VCaP (cell line): ENCODE measurements around the gene KHDC1.

ENCODE experiments used
- H3K27ac ChIP-seq: fragments of 450-650 bp; 2 replicates; pipeline ENCODE4 v1.5.1; 2017
- TF ChIP-seq, protein P1 (sequence below): fragments of 450-650 bp; conservative IDR thresholded peaks from 2 replicates; pipeline ENCODE4 v1.5.1; 2017; ENCODE audit warnings: mild to moderate bottlenecking, moderate library complexity

The KHDC1 gene

DNA sequence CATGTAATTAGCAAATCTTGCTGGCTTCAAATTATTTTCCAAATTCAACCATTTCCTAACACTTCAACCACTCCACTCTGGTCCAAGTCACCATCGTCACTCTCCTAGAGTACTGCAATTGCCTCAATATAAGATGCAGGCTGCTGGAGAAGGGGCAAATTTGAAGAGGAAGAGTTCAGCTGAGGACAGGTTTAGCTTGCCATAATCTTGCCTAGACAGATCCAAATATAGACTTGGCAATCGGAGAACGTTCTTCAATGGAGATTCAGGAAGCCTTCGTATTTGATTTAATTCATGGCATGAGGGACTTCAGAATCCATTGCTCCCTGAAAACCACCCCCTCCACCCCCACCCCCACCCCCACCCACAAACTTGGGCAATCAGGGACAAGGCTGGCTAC, 22.3 kb downstream of the KHDC1 start:
- no peak overlapping the region for H3K27ac ChIP-seq
- TF ChIP-seq, protein P1, sequence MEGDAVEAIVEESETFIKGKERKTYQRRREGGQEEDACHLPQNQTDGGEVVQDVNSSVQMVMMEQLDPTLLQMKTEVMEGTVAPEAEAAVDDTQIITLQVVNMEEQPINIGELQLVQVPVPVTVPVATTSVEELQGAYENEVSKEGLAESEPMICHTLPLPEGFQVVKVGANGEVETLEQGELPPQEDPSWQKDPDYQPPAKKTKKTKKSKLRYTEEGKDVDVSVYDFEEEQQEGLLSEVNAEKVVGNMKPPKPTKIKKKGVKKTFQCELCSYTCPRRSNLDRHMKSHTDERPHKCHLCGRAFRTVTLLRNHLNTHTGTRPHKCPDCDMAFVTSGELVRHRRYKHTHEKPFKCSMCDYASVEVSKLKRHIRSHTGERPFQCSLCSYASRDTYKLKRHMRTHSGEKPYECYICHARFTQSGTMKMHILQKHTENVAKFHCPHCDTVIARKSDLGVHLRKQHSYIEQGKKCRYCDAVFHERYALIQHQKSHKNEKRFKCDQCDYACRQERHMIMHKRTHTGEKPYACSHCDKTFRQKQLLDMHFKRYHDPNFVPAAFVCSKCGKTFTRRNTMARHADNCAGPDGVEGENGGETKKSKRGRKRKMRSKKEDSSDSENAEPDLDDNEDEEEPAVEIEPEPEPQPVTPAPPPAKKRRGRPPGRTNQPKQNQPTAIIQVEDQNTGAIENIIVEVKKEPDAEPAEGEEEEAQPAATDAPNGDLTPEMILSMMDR: no peak

DNA sequence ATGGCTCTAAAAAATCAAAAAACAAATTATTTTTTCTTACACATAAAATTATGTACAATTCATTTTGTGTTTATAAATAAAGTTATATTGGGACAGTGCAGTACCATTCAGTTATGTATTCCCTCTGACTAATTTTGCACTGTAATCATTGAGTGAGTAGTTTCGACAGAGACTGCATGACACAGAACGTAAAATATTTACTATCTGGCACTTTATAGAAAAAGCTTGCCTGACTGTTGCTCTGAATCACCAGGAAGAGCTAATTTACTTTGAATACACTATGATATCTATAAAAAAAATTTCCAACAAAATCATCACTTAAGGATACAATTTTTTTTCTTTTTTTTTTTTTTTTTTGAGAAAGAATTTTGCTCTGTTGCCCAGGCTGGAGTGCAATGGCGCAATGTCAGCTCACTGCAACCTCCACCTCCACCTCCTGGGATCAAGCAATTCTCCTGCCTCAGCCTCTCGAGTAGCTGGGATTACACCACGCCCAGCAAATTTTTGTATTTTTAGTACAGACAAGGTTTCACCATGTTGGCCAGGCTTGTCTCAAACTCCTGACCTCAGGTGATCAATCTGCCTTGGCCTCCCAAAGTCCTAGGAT, 26.7 kb downstream of the KHDC1 start:
- TF ChIP-seq, protein P1: no peak
- H3K27ac ChIP-seq: no peak overlapping the region

DNA sequence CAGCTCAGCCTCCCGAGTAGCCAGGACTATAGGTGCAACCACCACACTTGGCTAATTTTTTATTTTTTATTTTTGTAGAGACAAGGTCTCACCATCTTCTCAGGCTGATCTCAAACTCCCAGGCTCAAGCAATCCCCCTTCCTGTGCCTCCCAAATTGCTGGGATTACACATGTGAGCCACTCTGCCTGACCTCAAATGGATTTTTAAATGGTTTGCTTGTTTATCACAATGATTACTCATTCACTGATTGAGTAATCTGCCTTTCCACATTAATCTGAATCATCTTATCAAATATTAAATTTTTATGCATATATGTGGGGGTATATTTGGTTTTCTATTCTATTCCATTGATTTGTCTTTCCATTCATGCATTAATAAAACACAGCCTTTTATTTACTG, 28.3 kb downstream of the KHDC1 start:
- TF ChIP-seq, protein P1: no peak
- H3K27ac ChIP-seq: no peak overlapping the region

DNA sequence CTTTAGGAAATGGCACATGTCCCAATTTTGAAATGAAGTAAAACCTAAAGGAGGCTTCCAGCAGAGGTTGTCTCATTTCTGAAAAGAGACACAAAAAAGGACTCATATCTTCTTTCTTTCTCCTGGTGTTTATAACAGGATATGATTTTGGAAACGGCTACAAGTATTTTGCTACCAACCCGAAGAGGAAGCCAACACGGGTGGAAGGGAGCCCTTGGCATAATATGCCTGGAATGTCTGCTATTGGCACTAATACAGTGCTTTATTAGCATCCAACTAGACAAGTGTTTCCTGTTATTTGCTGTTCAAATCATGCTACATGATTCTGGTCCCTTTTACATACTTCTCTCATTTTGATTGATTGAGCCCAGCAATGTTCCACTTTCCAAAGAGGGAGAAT, 29.0 kb downstream of the KHDC1 start:
- H3K27ac ChIP-seq: peak overlapping the region; percentile 31; the same call in 1 of the 2 replicates

DNA sequence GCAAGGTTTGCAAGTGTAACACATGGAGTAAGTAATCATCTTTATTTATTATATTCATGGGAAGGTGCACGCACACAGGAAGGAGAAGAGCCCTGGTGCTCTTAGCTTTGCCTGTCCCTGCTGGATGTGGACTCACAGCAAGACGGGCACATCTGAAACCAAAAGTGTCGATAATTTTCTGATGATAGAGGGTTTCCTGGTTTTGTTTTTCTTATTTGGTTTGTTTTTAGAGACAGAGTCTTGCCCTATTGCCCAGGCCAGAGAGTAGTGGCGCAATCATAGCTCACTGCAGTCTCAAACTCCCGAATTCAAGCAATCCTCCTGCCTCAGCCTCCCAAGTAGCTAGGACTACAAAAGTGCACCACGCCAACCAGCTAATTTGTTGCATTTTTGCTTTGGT, 29.9 kb downstream of the KHDC1 start:
- TF ChIP-seq, protein P1: no peak
- 0 out of 2 replicates have a peak overlapping the region, but pooled peaks have one; percentile 31 for H3K27ac ChIP-seq

DNA sequence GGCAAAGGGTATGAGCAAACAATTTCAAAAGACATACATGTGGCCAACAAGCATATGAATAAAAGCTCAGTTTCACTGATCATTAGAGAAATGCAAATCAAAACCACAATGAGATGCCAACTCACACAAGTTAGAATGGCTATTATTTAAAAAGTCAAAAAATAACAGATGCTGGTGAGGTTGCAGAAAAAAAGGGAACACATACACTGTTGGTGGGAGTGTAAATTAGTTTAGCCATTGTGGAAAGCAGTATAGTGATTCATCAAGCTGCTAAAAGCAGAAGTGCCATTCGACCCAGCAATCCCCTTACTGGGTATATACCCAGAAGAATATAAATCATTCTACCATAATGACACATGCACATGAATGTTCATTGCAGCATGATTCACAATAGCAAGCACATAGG, 31.0 kb downstream of the KHDC1 start:
- TF ChIP-seq, protein P1: no peak
- H3K27ac ChIP-seq: no peak overlapping the region

DNA sequence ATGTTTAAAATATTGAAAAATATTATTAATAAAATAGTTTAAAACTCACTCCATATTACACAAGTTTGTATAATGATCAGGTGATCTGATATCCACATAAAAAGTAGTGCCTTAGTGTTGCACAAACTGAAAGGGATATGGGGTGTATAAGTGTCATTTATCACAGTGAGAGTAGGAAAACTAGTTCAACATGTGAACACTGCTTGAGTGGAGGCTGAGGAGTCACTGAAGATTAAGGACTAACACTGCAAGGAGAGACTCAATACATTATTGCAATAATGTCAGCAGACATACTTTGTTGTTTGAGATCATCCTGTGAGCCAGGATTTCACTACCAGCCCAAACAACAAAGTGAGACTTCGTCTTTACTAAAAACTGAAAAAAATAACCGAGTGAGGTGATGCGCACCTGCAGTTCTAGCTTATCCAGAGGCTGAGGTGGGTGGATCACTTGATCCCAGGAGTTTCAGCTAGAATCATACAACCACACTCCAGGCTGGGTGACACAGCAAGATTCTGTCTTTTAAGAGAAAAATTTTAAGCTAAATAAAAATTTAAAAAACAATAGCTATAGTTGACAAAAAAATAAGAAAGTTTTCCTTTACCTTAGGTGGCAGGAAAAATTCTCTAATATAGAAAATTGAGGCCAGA, 35.3 kb downstream of the KHDC1 start:
- no peak overlapping the region for H3K27ac ChIP-seq
- TF ChIP-seq, protein P1: no peak

DNA sequence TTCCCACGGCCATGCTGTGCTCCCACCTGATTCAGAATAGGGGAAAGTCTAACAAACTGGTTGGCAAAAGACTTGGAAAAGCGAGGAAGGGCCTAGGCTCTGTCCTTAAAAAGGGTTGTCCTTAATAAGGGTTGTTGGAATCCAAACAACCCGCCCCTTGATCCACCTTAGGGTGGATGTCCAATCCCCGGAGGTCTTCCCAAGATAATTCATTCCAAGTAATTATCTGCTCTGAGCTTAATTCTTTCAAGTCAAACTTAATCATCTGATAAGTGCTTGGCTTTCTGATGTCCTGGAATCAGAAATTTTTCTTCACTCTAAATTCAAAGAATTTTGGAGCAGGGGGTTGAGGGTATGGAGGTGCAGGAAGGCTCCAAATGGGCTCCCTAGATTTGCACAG, 37.6 kb downstream of the KHDC1 start, which contains the start of gene KHDC1L:
Gene KHDC1L (minus strand): TSS at position 101 of the 400 bp plus-strand sequence. CDS start 88 bp downstream, at position 13.
- H3K27ac ChIP-seq: no peak within 1 kb of the TSS
- TF ChIP-seq, protein P1: no peak
